ENCODE measurements around the gene SYCE1L.

SYCE1L gene

GRCh38 chr16:77166726-77167125 is 32.5 kb upstream of the SYCE1L start:
- Histone ChIP-seq H3K4me3 (ENCODE audit: low read depth, low read length) (no peak overlapping the region), H3K27me3 (ENCODE audit: control insufficient read depth, insufficient read depth, low read length) (no peaks in the 10 kb centered on the region), H3K79me2 (no peaks in the 10 kb centered on the region), H3K4me1 (no peaks in the 10 kb centered on the region), H3K9ac (no peak overlapping the region), H3K27ac (no peak overlapping the region), H3K4me2 (ENCODE audit: low read length) (no peak overlapping the region), H2AFZ (no peak overlapping the region), H3K9me3 (ENCODE audit: control insufficient read depth, low read length) (no peaks in the 10 kb centered on the region), H3K36me3 (ENCODE audit: control insufficient read depth, insufficient read depth, low read length) (no peaks in the 10 kb centered on the region)
- no peak for TF ChIP-seq CTCF (IDR thresholded peaks at IDR 0.05)

GRCh38 chr16:77168901-77169300 is 30.3 kb upstream of the SYCE1L start:
- no peak overlapping the region for H3K4me3 ChIP-seq (ENCODE audit: low read depth, low read length)
- H3K9ac ChIP-seq, result no peak overlapping the region
- H3K27me3 ChIP-seq (ENCODE audit: control insufficient read depth, insufficient read depth, low read length), result no peaks in the 10 kb centered on the region
- no peak overlapping the region for H3K27ac ChIP-seq
- TF ChIP-seq CTCF (IDR thresholded peaks at IDR 0.05), result no peak
- H3K79me2 ChIP-seq, result no peaks in the 10 kb centered on the region
- H3K4me1 ChIP-seq, result no peaks in the 10 kb centered on the region
- H3K36me3 ChIP-seq (ENCODE audit: control insufficient read depth, insufficient read depth, low read length), result no peaks in the 10 kb centered on the region
- no peaks in the 10 kb centered on the region for H3K9me3 ChIP-seq (ENCODE audit: control insufficient read depth, low read length)
- no peak overlapping the region for H3K4me2 ChIP-seq (ENCODE audit: low read length)
- no peak overlapping the region for H2AFZ ChIP-seq

GRCh38 chr16:77169650-77170236 is 29.5 kb upstream of the SYCE1L start:
- peak; percentile 26 for TF ChIP-seq CTCF (IDR thresholded peaks at IDR 0.05)
- Histone ChIP-seq H3K9me3 (ENCODE audit: control insufficient read depth, low read length) (no peaks in the 10 kb centered on the region), H3K9ac (no peak overlapping the region), H3K4me2 (ENCODE audit: low read length) (no peak overlapping the region), H2AFZ (no peak overlapping the region), H3K36me3 (ENCODE audit: control insufficient read depth, insufficient read depth, low read length) (no peaks in the 10 kb centered on the region), H3K4me1 (no peaks in the 10 kb centered on the region), H3K4me3 (ENCODE audit: low read depth, low read length) (no peak overlapping the region), H3K27me3 (ENCODE audit: control insufficient read depth, insufficient read depth, low read length) (no peaks in the 10 kb centered on the region), H3K27ac (no peak overlapping the region), H3K79me2 (no peaks in the 10 kb centered on the region)

GRCh38 chr16:77170805-77171204 is 28.4 kb upstream of the SYCE1L start:
- no peaks in the 10 kb centered on the region for H3K27me3 ChIP-seq (ENCODE audit: control insufficient read depth, insufficient read depth, low read length)
- no peak overlapping the region for H3K9ac ChIP-seq
- no peaks in the 10 kb centered on the region for H3K9me3 ChIP-seq (ENCODE audit: control insufficient read depth, low read length)
- H3K36me3 ChIP-seq (ENCODE audit: control insufficient read depth, insufficient read depth, low read length), result no peaks in the 10 kb centered on the region
- no peak overlapping the region for H3K27ac ChIP-seq
- no peak overlapping the region for H3K4me2 ChIP-seq (ENCODE audit: low read length)
- no peak overlapping the region for H3K4me3 ChIP-seq (ENCODE audit: low read depth, low read length)
- TF ChIP-seq CTCF (IDR thresholded peaks at IDR 0.05), result no peak
- no peaks in the 10 kb centered on the region for H3K79me2 ChIP-seq
- H2AFZ ChIP-seq, result no peak overlapping the region
- H3K4me1 ChIP-seq, result no peaks in the 10 kb centered on the region

Data from parathyroid adenoma (tissue), 2 donors.